ENCODE measurements around the gene ZNF330. TPM values are rescaled to one million over a fixed set of nuclear protein-coding genes. Genes with fewer than 3 reads are reported as not detected.
A peak's percentile ranks its signal among the peaks of the same experiment; 100 is the strongest.

Gene ZNF330
- total RNA-seq, 1 donor from 2014 or later: 25.9 TPM

GRCh38 chr4:141248486-141248885, 27.8 kb downstream of the ZNF330 start:
- TF ChIP-seq CTCF (IDR thresholded peaks at IDR 0.05): no peak
- Mint-ChIP-seq H3K27ac (ENCODE audit: unreplicated experiment) (no peak overlapping the region), H3K36me3 (ENCODE audit: low read depth) (no peaks in the 10 kb centered on the region), H3K4me3 (ENCODE audit: unreplicated experiment) (no peak overlapping the region), H3K27me3 (ENCODE audit: low read depth) (no peaks in the 10 kb centered on the region), H3K4me1 (ENCODE audit: low read depth) (peaks cover 22% of the 10 kb centered on the region), H3K9me3 (ENCODE audit: low read depth) (no peaks in the 10 kb centered on the region)
- DNase-seq (ENCODE audit: low spot score): no peak

- peak; percentile 15 for TF ChIP-seq CTCF (IDR thresholded peaks at IDR 0.05)
- H3K9me3 Mint-ChIP-seq (ENCODE audit: low read depth): no peaks in the 10 kb centered on the region
- no peak overlapping the region for H3K4me3 Mint-ChIP-seq (ENCODE audit: unreplicated experiment)
- DNase-seq (ENCODE audit: low spot score): no peak
- H3K27ac Mint-ChIP-seq (ENCODE audit: unreplicated experiment): no peak overlapping the region
- H3K27me3 Mint-ChIP-seq (ENCODE audit: low read depth): peaks cover 5% of the 10 kb centered on the region
- H3K36me3 Mint-ChIP-seq (ENCODE audit: low read depth): no peaks in the 10 kb centered on the region
- H3K4me1 Mint-ChIP-seq (ENCODE audit: low read depth): no peaks in the 10 kb centered on the region
These were observed 33.6 kb downstream of the ZNF330 start for GRCh38 chr4:141254326-141254725.

GRCh38 chr4:141255016-141255415, 34.3 kb downstream of the ZNF330 start:
- DNase-seq (ENCODE audit: low spot score): no peak
- peaks cover 5% of the 10 kb centered on the region for H3K27me3 Mint-ChIP-seq (ENCODE audit: low read depth)

GRCh38 chr4:141258558-141258957, 37.9 kb downstream of the ZNF330 start:
- no peaks in the 10 kb centered on the region for H3K4me1 Mint-ChIP-seq (ENCODE audit: low read depth)
- no peak for DNase-seq (ENCODE audit: low spot score)
- TF ChIP-seq CTCF (IDR thresholded peaks at IDR 0.05): no peak
- H3K27ac Mint-ChIP-seq (ENCODE audit: unreplicated experiment): no peak overlapping the region
- H3K36me3 Mint-ChIP-seq (ENCODE audit: low read depth): no peaks in the 10 kb centered on the region
- H3K4me3 Mint-ChIP-seq (ENCODE audit: unreplicated experiment): no peak overlapping the region
- H3K9me3 Mint-ChIP-seq (ENCODE audit: low read depth): no peaks in the 10 kb centered on the region
- peaks cover 7% of the 10 kb centered on the region for H3K27me3 Mint-ChIP-seq (ENCODE audit: low read depth)

More at GRCh38 chr4:141255016-141255415, 34.3 kb downstream of the ZNF330 start:
- no peaks in the 10 kb centered on the region for H3K9me3 Mint-ChIP-seq (ENCODE audit: low read depth)
- H3K4me1 Mint-ChIP-seq (ENCODE audit: low read depth): no peaks in the 10 kb centered on the region
- H3K27ac Mint-ChIP-seq (ENCODE audit: unreplicated experiment): no peak overlapping the region
- TF ChIP-seq CTCF (IDR thresholded peaks at IDR 0.05): no peak
- H3K4me3 Mint-ChIP-seq (ENCODE audit: unreplicated experiment): no peak overlapping the region
- no peaks in the 10 kb centered on the region for H3K36me3 Mint-ChIP-seq (ENCODE audit: low read depth)

- TF ChIP-seq CTCF (IDR thresholded peaks at IDR 0.05): no peak
- peaks cover 11% of the 10 kb centered on the region for H3K27me3 Mint-ChIP-seq (ENCODE audit: low read depth)
- no peak for DNase-seq (ENCODE audit: low spot score)
- H3K4me1 Mint-ChIP-seq (ENCODE audit: low read depth): no peaks in the 10 kb centered on the region
- peaks cover 2% of the 10 kb centered on the region for H3K9me3 Mint-ChIP-seq (ENCODE audit: low read depth)
- no peak overlapping the region for H3K27ac Mint-ChIP-seq (ENCODE audit: unreplicated experiment)
- no peak overlapping the region for H3K4me3 Mint-ChIP-seq (ENCODE audit: unreplicated experiment)
- no peaks in the 10 kb centered on the region for H3K36me3 Mint-ChIP-seq (ENCODE audit: low read depth)
These were observed 55.1 kb downstream of the ZNF330 start for GRCh38 chr4:141275834-141276233.

All from chondrocyte (in vitro differentiated cells).